Natural killer cell (primary cell): Measurements from ENCODE around the gene MARCHF10. TPM values are rescaled to one million over a fixed set of nuclear protein-coding genes. Genes with fewer than 3 reads are reported as not detected.

Experiments
- ATAC-seq, 3 donors: fragments of 150-1000 bp in 2 of 3; fragments of 200-7000 bp in 1 of 3; cut with Tn5 transposase; 1 replicate in 1 of 3; 2 replicates in 2 of 3; pipeline ENCODE4 v1.10.0; 2021; ENCODE audit warnings: mild to moderate bottlenecking in 2 of 3, moderate library complexity in 2 of 3
- DNase-seq, 2 donors: peaks; one replicate each; pipeline versions ENCODE4 v3.0.0 to v3.0.0-alpha.2; 2013 to 2021; ENCODE audit warnings: mixed read lengths in 1 of 2
- H3K27ac ChIP-seq: one replicate; pipeline ENCODE4 v1.5.1; 2013; ENCODE audit warnings: mild to moderate bottlenecking, low read length
- H3K27me3 ChIP-seq: one replicate; pipeline ENCODE4 v1.6.1; 2013; ENCODE audit warnings: low read length; ENCODE audit not compliant: control insufficient read depth, insufficient read depth
- H3K36me3 ChIP-seq: one replicate; pipeline ENCODE4 v1.6.1; 2013; ENCODE audit warnings: low read length; ENCODE audit not compliant: control insufficient read depth, insufficient read depth
- H3K4me1 ChIP-seq: one replicate; pipeline ENCODE4 v1.6.1; 2013; ENCODE audit warnings: low read length; ENCODE audit not compliant: control insufficient read depth, insufficient read depth
- H3K4me3 ChIP-seq: one replicate; pipeline ENCODE4 v1.5.1; 2013; ENCODE audit warnings: low read length
- H3K9me3 ChIP-seq: one replicate; pipeline ENCODE4 v1.6.1; 2013; ENCODE audit warnings: low read length; ENCODE audit not compliant: control insufficient read depth, insufficient read depth
- H3K27ac Mint-ChIP-seq, 2 donors: one replicate each; pipeline ENCODE4 v1.8.0; 2022; ENCODE audit warnings: mild to moderate bottlenecking in 2 of 2, mixed read lengths in 2 of 2, moderate library complexity in 1 of 2
- H3K27me3 Mint-ChIP-seq, 2 donors: one replicate each; pipeline ENCODE4 v1.8.0; 2022; ENCODE audit warnings: low read depth in 2 of 2, mixed read lengths in 2 of 2
- H3K36me3 Mint-ChIP-seq: one replicate; pipeline ENCODE4 v1.8.0; 2022; ENCODE audit warnings: mixed read lengths
- H3K4me1 Mint-ChIP-seq, 2 donors: one replicate each; pipeline ENCODE4 v1.8.0; 2022; ENCODE audit warnings: mixed read lengths in 2 of 2
- H3K4me3 Mint-ChIP-seq: one replicate; pipeline ENCODE4 v1.8.0; 2022; ENCODE audit warnings: mild to moderate bottlenecking, moderate library complexity, mixed read lengths
- H3K9me3 Mint-ChIP-seq, 2 donors: one replicate each; pipeline ENCODE4 v1.8.0; 2022; ENCODE audit warnings: mixed read lengths in 2 of 2
- WGBS: methylation state at CpG from one replicate; pipeline ENCODE4 v1.1.7; 2013; ENCODE audit warnings: missing lambda C conversion rate; ENCODE audit not compliant: insufficient coverage; 5-methylcytosine and 5-hydroxymethylcytosine counted together
- intact Hi-C: fragments of 100-400 bp; cut with micrococcal nuclease; formaldehyde crosslinking; loops from one replicate; pipeline ENCODE4 v1.14.2; 2022
- total RNA-seq, 4 donors: library from RNA; stranded (reverse); fragments of 120-200 nt in 1 of 4; gene quantifications; one replicate each; pipeline versions ENCODE4 v1.2.3 to v1.2.4, GENCODE V29; 2013 to 2022
- TF ChIP-seq, protein P1 (sequence below): fragments of 200-600 bp; IDR thresholded peaks from one replicate; pipeline ENCODE4 v1.8.0; 2022; ENCODE audit warnings: antibody characterized with exemption

Gene MARCHF10
- total RNA-seq, 3 donors from 2014 or later (not counting 1 experiment from before 2014, with no cell fraction given): 0.35 to 1.2 (median 0.40) TPM

DNA sequence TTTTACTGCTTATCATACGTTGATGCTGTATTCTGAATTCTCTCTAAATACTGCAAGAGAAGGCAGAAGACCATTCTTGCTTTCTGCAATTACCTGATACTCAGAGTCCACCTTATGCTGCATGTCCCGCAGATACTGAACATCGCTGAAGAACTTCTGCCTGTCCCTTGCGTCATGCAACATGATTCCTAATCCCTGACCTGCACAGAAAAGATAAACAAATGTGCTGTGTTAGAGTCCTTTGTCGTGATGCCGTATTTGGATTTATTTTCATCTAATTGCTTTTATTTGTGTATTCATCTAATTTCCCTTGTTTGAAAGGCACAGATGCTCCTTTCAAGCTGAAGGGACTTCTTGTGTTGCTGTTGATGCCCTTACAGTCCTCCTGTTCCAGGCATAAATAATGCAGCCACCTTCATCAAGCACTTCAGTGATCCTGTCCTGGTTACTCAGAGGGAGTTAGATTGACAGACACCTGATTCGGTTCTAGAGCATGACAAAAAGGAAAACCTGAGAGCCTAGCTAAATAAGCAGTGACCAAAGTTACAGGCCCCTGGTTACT, 6.5 kb downstream of the MARCHF10 start:
- H3K4me3 Mint-ChIP-seq: no peak overlapping the region
- H3K27ac Mint-ChIP-seq: no peak overlapping the region
- TF ChIP-seq, protein P1, sequence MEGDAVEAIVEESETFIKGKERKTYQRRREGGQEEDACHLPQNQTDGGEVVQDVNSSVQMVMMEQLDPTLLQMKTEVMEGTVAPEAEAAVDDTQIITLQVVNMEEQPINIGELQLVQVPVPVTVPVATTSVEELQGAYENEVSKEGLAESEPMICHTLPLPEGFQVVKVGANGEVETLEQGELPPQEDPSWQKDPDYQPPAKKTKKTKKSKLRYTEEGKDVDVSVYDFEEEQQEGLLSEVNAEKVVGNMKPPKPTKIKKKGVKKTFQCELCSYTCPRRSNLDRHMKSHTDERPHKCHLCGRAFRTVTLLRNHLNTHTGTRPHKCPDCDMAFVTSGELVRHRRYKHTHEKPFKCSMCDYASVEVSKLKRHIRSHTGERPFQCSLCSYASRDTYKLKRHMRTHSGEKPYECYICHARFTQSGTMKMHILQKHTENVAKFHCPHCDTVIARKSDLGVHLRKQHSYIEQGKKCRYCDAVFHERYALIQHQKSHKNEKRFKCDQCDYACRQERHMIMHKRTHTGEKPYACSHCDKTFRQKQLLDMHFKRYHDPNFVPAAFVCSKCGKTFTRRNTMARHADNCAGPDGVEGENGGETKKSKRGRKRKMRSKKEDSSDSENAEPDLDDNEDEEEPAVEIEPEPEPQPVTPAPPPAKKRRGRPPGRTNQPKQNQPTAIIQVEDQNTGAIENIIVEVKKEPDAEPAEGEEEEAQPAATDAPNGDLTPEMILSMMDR: no peak
- H3K4me3 ChIP-seq: no peak overlapping the region
- intact Hi-C loops: no loop called here
- H3K9me3 ChIP-seq: no peaks in the 10 kb centered on the region
- H3K36me3 ChIP-seq: no peaks in the 10 kb centered on the region
- H3K27me3 ChIP-seq: no peaks in the 10 kb centered on the region
- H3K4me1 ChIP-seq: no peaks in the 10 kb centered on the region
- ATAC-seq: no peak
- 93% methylated on average over 7 of the region's 7 CpGs for WGBS
- peaks cover 24 to 32% of the 10 kb centered on the region in 2 donors for H3K27me3 Mint-ChIP-seq
- no peak for DNase-seq
- H3K36me3 Mint-ChIP-seq: no peaks in the 10 kb centered on the region
- no peaks in the 10 kb centered on the region for H3K4me1 Mint-ChIP-seq
- no peaks in the 10 kb centered on the region for H3K9me3 Mint-ChIP-seq
- no peak overlapping the region for H3K27ac ChIP-seq

DNA sequence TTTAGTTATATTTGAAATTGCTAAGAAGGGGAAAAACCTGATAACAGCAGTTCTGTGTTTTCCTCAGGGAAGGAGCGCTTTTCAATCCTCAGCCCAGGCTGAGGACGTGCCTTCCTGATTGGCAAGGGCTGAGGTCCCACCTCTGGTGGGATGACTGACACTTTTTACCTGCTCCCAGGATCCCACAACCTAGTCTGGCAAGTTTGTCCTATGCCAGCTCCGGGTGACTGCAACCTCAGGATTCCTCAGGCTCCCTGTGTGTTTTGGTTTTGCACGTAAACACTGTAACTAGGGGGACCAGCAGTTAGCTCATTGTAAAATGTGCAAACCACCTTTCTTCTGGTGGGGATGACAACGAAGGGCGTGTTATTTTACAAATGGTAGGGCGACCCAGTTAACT, 7.5 kb downstream of the MARCHF10 start:
- Mint-ChIP-seq H3K36me3 (no peaks in the 10 kb centered on the region), H3K4me1 (no peaks in the 10 kb centered on the region), H3K27ac (no peak overlapping the region), H3K4me3 (no peak overlapping the region), H3K27me3 (peaks cover 17 to 29% of the 10 kb centered on the region in 2 donors), H3K9me3 (no peaks in the 10 kb centered on the region)
- H3K36me3 ChIP-seq: no peaks in the 10 kb centered on the region
- H3K27me3 ChIP-seq: no peaks in the 10 kb centered on the region
- ATAC-seq (no peak), DNase-seq (no peak)
- intact Hi-C loops: no loop called here
- H3K4me3 ChIP-seq: no peak overlapping the region
- WGBS: 80% methylated on average over 7 of the region's 7 CpGs
- H3K9me3 ChIP-seq: no peaks in the 10 kb centered on the region
- no peak overlapping the region for H3K27ac ChIP-seq
- TF ChIP-seq, protein P1: no peak
- H3K4me1 ChIP-seq: no peaks in the 10 kb centered on the region

DNA sequence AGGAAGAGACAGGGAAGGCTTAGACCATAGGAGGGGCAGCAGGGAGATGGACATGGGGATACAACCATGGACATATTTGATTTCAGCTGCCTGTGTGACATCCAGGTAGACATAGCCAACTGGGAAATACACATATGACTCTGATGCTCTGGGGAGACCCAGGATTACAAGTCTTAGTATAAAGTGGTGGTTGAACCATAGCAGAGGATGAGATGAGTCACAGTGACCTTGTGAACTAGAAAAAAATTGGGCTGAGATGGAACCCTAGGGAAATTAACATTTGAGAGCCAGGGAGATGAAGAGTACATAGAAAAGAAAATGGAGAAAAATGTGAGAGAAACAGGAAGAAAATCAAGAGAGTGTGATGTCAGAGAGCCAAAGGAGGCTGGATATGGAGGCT, 10.2 kb downstream of the MARCHF10 start:
- no peaks in the 10 kb centered on the region for H3K36me3 ChIP-seq
- no peak overlapping the region for H3K27ac Mint-ChIP-seq
- H3K36me3 Mint-ChIP-seq: no peaks in the 10 kb centered on the region
- peaks cover 12 to 16% of the 10 kb centered on the region in 2 donors for H3K4me1 Mint-ChIP-seq
- H3K27me3 ChIP-seq: no peaks in the 10 kb centered on the region
- no peak overlapping the region for H3K27ac ChIP-seq
- H3K27me3 Mint-ChIP-seq: peaks cover 0 to 17% of the 10 kb centered on the region in 2 donors
- TF ChIP-seq, protein P1: no peak
- DNase-seq (no peak), ATAC-seq (no peak)
- intact Hi-C loops: no loop called here
- H3K9me3 ChIP-seq: peaks cover 10% of the 10 kb centered on the region
- H3K4me1 ChIP-seq: peaks cover 14% of the 10 kb centered on the region
- no peak overlapping the region for H3K4me3 Mint-ChIP-seq
- H3K4me3 ChIP-seq: no peak overlapping the region
- H3K9me3 Mint-ChIP-seq: peaks cover 6 to 7% of the 10 kb centered on the region in 2 donors

DNA sequence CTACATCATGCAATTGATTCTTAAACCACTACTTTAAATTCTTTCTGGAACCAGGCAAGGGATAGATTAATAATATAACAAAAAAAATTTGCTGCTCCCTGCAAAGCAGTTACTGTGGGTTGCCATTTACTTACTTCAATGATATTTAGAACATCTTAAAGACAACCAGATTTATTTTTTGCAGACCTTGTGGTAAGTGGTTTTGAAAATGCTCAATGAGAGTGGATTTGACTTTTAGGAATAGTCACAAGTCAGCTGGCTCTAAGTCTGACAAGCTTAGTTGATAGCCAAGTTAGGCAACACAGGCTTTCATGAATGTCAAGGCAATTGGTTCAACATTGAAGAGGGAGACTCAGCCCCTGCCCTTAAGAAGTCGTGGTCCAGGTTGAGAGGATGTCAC, 11.8 kb downstream of the MARCHF10 start:
- Mint-ChIP-seq H3K27ac (no peak overlapping the region), H3K9me3 (peaks cover 6 to 7% of the 10 kb centered on the region in 2 donors), H3K4me1 (peaks cover 12 to 16% of the 10 kb centered on the region in 2 donors), H3K27me3 (peaks cover 0 to 13% of the 10 kb centered on the region in 2 donors), H3K36me3 (no peaks in the 10 kb centered on the region), H3K4me3 (no peak overlapping the region)
- H3K27me3 ChIP-seq: no peaks in the 10 kb centered on the region
- no peak overlapping the region for H3K27ac ChIP-seq
- no peak overlapping the region for H3K4me3 ChIP-seq
- H3K36me3 ChIP-seq: no peaks in the 10 kb centered on the region
- intact Hi-C loops: no loop called here
- TF ChIP-seq, protein P1: no peak
- H3K4me1 ChIP-seq: peaks cover 14% of the 10 kb centered on the region
- no peak for DNase-seq
- no peak for ATAC-seq
- peaks cover 10% of the 10 kb centered on the region for H3K9me3 ChIP-seq
- 72% methylated on average over 1 of the region's 1 CpG for WGBS
